NCI-H1092 treated with DMSO at 0.1 percent for 48 hours (cell line): ENCODE results near the gene GARIN5B.
"Not testable (repeated sequence)": the region's sequence is repeated elsewhere in the genome, so short reads cannot be mapped to it uniquely, and the experiment has no call there.

Experiments
- DNase-seq: peaks from one replicate; lab custom pipeline; 2025; lab: John Stamatoyannopoulos, UW

GARIN5B gene

GRCh38 chr19:55348317-55349034 lies 14.6 kb downstream of the GARIN5B start:
- no peak for DNase-seq

GRCh38 chr19:55347442-55348009 lies 15.5 kb downstream of the GARIN5B start:
- no peak for DNase-seq

- DNase-seq: no peak
Observed at GRCh38 chr19:55346725-55347441, 16.2 kb downstream of the GARIN5B start.

- DNase-seq: no peak
Observed at GRCh38 chr19:55345818-55346724, 17.0 kb downstream of the GARIN5B start.

- no peak for DNase-seq
Observed at GRCh38 chr19:55345101-55345817, 17.8 kb downstream of the GARIN5B start.

GRCh38 chr19:55344444-55344843 lies 18.6 kb downstream of the GARIN5B start:
- peak; percentile 44 for DNase-seq

GRCh38 chr19:55341595-55342531 lies 21.2 kb downstream of the GARIN5B start:
- no peak for DNase-seq

- no peak for DNase-seq
Observed at GRCh38 chr19:55341171-55341588, 21.9 kb downstream of the GARIN5B start.

- peak; percentile 55 for DNase-seq
Observed at GRCh38 chr19:55340784-55341147, 22.3 kb downstream of the GARIN5B start.

- DNase-seq: no peak
Observed at GRCh38 chr19:55339889-55340783, 22.9 kb downstream of the GARIN5B start.

GRCh38 chr19:55339105-55339888 lies 23.8 kb downstream of the GARIN5B start, which contains the start of gene KMT5C:
Gene KMT5C (plus strand): TSS chr19:55339876. CDS start chr19:55341937, 2,061 bp downstream.
- peak; percentile 99 for DNase-seq

- DNase-seq: no peak
Observed at GRCh38 chr19:55336101-55336500, 27.0 kb downstream of the GARIN5B start.

GRCh38 chr19:55333870-55334269 lies 29.2 kb downstream of the GARIN5B start:
- DNase-seq: no peak

- DNase-seq: not testable (repeated sequence)
Observed at GRCh38 chr19:55329791-55330190, 33.3 kb downstream of the GARIN5B start.

- not testable (repeated sequence) for DNase-seq
Observed at GRCh38 chr19:55328774-55329318, 34.2 kb downstream of the GARIN5B start.

- DNase-seq: no peak
Observed at GRCh38 chr19:55325172-55325571, 37.9 kb downstream of the GARIN5B start, which contains the start of gene TMEM150B. Gene TMEM150B (minus strand): TSS chr19:55325341. CDS start chr19:55321036, 4,305 bp downstream.

GRCh38 chr19:55324662-55325061 lies 38.4 kb downstream of the GARIN5B start:
- no peak for DNase-seq
